ENCODE results near the gene NPNT.
"Not testable (repeated sequence)": the region's sequence is repeated elsewhere in the genome, so short reads cannot be mapped to it uniquely, and the experiment has no call there.

The NPNT gene

GRCh38 chr4:105894660-105895582 is at the start of gene NPNT:
Gene NPNT (plus strand): TSS chr4:105895471. CDS start chr4:105895653, 182 bp downstream.
- peak; percentile 51 for DNase-seq

- no peak for DNase-seq
These were observed 49.7 kb upstream of the NPNT start for GRCh38 chr4:105845559-105845958.

- not testable (repeated sequence) for DNase-seq
These were observed 46.9 kb upstream of the NPNT start for GRCh38 chr4:105848359-105848758.

GRCh38 chr4:105851196-105851595 is 44.1 kb upstream of the NPNT start:
- no peak for DNase-seq

- not testable (repeated sequence) for DNase-seq
These were observed 43.0 kb upstream of the NPNT start for GRCh38 chr4:105852230-105852629.

GRCh38 chr4:105858466-105859040 is 36.7 kb upstream of the NPNT start:
- DNase-seq: no peak

- no peak for DNase-seq
These were observed 36.0 kb upstream of the NPNT start for GRCh38 chr4:105859233-105859632.

- DNase-seq: no peak
These were observed 24.3 kb upstream of the NPNT start for GRCh38 chr4:105870963-105871362.

GRCh38 chr4:105871997-105872396 is 23.3 kb upstream of the NPNT start:
- DNase-seq: no peak

GRCh38 chr4:105875233-105875632 is 20.0 kb upstream of the NPNT start:
- DNase-seq: no peak

- DNase-seq: no peak
These were observed 16.6 kb upstream of the NPNT start for GRCh38 chr4:105878668-105879067.

- DNase-seq: no peak
These were observed 7.8 kb upstream of the NPNT start for GRCh38 chr4:105887508-105887907.

- peak; percentile 37 for DNase-seq
These were observed 551 bp downstream of the NPNT start for GRCh38 chr4:105895583-105896460.

GRCh38 chr4:105896461-105896942 is 1.2 kb downstream of the NPNT start:
- DNase-seq: no peak

- DNase-seq: no peak
These were observed 1.9 kb downstream of the NPNT start for GRCh38 chr4:105896984-105897775.

GRCh38 chr4:105900541-105900940 is 5.3 kb downstream of the NPNT start:
- DNase-seq: no peak

GRCh38 chr4:105902550-105903262 is 7.4 kb downstream of the NPNT start:
- DNase-seq: no peak

- no peak for DNase-seq
These were observed 14.6 kb downstream of the NPNT start for GRCh38 chr4:105909787-105910281.

GRCh38 chr4:105911426-105911825 is 16.2 kb downstream of the NPNT start:
- DNase-seq: no peak

GRCh38 chr4:105912633-105913032 is 17.4 kb downstream of the NPNT start:
- DNase-seq: no peak

GRCh38 chr4:105917171-105917685 is 22.0 kb downstream of the NPNT start:
- DNase-seq: no peak
